Activated CD8-positive, alpha-beta memory T cell treated with anti-CD3 and anti-CD28 coated beads, Interleukin-2, amount 50 U/mL, for 24 hours (primary cell): ENCODE data around the gene SOX30.
A peak's percentile ranks its signal among the peaks of the same experiment; 100 is the strongest.

ENCODE experiments used
- DNase-seq: peaks from one replicate; pipeline ENCODE4 v3.0.0-alpha.2; 2020; ENCODE audit errors: extremely low read depth

Gene SOX30

DNA sequence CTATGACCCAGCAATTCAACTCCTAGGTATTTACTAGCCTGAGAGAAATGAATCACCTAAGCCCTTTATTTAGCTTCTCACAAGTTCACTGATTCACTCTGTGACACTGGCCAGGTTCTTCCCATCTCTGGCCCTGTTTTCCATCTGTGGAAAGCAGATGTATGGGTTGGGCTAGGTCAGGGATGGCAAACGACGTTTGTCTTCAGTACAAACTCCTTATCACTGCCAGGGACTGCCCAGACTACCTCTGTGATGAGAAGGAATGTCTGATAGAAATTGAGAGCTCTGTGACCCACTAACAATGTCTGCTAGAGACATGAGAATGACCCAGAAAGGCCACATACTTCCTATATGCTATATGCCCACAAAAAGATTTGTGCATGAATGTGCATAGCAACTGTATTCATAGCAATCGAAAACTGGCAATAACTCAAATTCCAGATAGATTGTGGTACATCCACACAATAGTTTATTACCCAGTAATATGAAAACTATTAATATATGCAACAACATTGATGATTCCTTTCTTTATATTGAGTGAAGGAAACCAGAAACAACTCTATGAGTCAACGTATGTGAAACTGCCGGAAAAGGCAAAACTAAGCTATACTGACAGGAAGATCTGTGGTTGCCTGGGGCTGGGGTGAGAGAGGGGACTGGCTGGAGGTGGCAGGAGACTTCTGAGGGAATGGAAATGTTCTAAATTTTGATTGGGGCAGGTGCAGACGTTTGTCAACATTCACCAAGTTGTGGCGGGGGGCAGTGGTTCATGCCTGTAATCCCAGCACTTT, 44.7 kb downstream of the SOX30 start:
- DNase-seq, result peak; percentile 33

DNA sequence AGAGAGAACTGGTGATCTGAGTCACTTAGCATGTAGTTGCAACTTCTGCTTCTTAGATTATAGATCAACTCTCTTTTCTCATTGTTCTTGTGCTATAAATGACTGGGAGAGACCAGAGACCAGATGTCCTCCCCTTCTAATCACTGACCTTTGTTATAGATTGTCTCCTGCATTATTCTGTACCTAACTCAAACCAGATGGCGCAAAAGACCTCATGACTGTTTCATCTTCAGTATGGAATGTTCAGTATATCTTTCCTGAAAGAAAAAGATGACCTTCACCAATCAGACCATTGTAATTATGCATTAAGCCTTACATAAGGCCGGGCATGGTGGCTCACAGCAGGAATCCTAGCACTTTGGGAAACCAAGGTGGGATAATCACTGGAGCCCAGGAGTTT, 46.2 kb downstream of the SOX30 start:
- no peak for DNase-seq

DNA sequence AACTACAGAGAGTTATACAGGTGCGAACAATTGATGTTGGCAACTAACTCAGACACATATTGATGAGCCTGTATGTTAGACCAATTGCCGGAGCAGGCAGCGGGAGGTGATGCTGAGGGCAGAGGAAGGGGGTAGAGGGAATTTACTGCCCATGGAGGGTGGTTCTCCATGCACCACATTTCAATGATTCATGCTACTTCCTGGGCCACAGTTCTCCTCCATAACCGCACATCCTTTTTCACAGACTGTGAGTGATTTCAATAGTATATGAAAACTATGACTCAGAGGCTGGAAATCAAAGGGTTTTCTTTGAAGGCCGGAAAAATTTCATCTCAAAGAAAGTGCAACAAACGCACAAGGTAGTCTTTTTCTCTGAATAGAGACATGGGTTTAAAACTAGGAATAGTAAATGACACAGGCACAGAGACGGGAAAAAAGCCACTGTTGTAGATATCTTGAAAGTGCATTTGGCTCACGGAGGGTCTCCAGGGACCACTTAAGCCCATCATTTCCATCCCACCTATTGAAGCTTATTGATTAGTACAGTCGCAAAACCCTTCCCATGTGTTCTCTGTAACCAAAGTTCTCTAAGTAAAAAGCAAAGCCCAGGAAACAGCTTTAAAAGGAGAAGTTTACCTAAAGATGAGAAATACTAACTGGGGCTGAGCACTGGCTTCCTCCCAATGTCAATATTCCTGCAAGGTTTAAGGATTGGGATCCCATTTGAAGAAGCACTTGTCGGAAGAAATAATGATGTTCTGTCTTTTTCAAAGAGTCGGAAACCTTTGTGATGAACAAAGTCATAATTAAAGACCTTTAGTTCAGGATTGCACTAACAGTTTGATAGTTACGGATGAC, 48.7 kb downstream of the SOX30 start:
- peak; percentile 24 for DNase-seq

DNA sequence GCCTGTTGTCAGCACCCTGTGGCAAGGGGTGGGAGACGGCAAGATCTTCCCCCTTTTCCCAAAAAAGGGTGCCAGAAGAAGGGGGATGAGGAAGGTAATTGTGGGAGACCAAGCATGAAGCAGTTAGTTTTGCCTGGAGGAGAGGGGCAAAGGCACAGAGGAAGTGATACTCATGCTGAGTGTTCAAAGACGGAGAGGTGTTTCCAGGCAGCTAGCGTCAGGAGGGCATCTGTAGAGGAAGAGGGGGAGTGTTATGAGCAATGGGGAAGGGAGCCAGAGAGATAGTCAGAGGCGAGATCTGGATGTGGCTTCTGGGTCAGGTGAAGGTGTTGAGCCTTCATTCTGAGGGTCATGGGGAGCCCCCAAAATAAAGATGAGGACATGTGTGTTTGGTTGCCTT, 49.7 kb downstream of the SOX30 start:
- peak; percentile 29 for DNase-seq

DNA sequence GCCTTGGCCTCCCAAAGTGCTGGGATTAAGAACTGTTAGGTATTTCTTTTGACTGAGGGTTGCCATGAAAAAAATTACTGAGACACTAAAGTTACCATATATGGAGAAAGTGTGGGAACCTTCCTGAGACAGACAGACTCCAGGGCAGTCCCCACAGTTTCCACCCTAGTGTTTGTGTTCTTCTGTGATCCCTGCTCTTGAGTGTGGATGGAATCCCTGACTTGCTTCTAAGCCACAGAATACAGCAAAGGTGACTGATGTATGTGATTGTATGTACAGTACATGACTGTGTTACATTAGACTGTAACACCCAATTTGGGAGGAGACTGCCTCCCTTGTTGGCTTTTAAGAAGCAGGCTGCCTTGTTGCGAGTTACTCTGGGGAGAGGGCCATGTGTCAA, 52.0 kb downstream of the SOX30 start:
- DNase-seq, result no peak

DNA sequence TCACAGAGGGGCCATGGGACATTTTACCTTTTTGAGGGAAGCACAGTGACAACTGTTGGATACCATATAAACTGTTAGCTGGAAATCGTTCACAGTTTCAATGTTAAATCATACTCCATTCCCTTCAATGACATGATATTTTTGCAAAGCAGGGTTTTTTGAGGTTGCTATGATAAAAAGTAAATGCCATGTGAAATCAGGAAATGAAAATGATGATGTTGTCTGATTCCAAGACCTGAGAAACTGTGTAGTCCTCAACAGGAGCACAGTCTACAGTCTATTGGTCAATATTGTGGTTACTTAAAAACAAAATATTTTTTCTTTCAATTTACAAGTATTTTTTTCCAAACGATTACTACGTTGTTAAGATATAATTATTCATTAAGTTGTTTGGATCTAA, 52.7 kb downstream of the SOX30 start:
- DNase-seq, result no peak

DNA sequence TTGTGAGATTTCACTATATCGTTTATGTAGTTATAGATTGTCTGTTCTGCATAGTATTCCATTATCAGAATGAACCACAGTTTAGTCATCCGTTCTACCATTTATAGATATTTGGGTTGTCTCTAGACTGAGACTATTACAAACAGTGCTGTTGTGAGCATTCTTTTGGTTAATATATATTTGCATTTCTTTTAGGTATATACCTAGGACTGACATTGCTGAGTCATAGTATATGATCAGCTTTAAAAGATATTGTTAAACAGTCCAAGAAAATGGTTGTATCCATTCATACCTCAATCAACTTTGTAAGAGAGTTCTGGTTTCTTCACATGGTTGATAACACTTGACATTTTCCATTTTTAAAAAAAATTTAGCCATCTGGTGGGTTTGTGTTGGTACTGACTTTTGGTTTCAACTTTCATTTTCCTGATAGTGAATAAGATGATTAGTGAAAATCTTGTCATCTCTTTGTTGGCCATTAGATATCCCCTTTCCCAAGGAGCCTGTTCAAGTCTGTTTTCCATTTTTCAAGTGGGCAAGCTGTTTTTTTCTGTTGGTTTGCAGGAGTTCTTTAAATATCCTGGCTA, 53.8 kb downstream of the SOX30 start:
- DNase-seq, result no peak

DNA sequence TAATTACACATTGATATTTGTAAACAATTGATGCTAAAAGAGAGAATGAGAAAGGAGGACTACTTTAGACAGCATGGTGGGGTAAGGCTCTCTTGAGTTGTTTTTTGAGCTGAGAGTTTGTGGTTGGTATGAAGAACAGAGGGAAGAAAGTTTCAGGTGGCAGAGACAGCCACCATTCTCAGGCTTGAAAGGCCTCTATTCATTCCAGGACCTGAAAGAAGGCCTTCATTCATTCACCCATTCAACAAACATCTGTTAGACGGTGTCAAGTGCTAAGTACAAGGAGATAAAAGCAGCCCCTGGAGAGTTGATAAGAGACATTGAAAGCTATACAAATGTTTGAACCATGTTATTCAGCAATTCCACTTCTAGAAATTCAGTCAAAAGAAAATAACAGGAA, 55.0 kb downstream of the SOX30 start:
- no peak for DNase-seq

DNA sequence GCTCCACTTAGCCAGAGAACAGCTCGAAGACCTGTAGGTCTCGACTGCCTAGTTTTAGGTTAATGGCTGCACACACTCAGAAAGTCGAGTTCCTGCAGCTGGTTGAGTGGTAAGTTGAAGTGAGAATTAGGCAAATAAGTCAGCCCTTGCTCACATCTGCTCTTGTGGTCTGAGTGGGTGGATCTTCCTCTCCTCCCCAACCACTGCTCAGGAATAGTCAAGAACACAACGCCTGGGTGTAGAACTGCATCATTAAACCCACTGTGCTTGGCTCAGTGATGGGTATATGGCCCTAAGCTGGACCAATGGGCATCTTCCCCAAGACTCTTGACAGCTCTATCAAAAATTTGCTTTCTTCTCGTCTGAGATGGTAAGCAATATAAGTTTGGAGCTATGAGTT, 55.8 kb downstream of the SOX30 start:
- no peak for DNase-seq

DNA sequence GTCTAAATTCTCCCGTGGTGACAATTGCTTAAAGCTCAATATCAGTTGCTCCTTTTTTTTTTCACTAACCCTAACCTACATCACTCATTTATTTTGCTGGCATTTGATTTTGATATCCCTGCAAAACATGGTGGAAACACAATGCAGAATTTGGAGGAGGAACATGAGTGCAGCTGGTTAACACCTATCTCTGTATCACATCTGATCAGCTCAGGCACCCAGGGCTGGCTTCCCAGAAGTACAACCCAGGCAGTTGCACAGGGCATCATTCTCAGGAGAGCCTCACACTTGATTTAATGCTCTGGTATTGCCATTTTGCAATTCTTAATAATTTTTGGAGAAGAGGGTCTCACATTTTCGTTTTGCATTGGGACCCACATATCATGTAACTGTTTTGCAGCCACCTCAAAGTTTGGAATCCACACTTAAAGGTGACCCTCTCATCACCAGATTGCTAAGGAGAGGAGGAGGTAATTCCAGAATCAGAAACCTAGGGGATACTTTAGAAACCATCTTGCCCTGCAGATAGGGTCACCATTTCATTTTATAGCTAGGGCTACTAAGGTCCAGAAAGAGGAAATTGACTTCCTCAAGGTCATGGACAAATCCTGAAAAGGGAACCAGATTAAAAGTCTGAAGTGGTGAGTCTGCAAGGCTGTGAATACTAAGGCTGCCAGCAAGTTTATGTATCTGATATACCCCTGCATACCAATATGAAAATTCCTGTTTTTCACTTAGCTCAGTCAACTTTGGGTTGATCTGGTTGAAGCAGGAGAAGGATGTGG, 57.4 kb downstream of the SOX30 start:
- no peak for DNase-seq

DNA sequence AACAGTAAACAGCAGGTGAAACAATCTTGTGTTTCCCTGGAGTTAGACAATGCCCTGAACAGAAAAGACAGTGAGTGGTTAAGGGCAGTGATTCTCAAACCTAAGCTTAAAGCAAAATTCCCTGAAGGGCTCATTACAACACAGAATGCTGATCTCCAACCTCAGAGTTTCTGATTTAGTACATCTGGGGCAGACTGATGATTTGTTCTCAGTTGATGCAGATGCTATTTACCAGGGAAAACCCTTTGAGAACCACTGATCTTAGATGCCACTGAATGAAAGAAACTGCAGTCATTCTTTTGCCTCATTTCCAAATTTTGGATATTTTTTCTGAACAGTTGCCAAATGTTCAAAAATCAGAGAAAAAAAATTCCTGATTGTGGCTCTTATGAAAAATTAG, 58.0 kb downstream of the SOX30 start:
- DNase-seq, result no peak

DNA sequence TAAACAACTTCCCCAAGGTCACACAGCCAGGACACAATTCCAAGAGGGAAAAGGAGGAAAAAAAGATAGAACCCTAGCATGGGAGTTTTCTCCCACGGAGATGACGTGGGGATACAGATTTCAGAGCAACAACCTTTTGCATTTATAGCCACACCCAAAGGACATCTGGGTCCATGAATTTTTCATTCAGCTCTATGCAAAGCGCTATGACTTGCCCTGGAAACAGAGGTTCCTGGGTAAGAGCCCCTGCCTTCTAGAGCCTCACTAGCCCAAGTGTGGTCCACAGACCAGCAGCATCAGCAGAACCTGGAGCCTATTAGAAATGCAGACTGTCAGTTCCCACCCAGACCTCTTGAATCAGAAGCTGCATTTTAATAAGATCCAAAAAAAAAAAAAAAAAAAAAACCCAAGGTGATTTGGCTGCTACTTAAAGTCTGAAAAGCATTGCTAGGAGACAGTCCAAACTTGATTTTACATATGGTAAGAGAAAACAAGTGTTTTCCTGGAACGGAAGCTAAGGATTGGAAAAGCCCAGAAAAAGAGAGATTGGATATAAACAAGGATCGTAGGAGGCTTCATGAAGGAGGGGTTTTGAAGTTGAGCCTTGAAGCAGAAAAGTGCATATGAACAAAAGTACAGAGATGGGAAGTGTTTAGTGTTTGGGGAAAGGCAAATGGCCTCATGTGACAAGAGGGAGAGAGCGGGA, 59.0 kb downstream of the SOX30 start:
- DNase-seq, result no peak

DNA sequence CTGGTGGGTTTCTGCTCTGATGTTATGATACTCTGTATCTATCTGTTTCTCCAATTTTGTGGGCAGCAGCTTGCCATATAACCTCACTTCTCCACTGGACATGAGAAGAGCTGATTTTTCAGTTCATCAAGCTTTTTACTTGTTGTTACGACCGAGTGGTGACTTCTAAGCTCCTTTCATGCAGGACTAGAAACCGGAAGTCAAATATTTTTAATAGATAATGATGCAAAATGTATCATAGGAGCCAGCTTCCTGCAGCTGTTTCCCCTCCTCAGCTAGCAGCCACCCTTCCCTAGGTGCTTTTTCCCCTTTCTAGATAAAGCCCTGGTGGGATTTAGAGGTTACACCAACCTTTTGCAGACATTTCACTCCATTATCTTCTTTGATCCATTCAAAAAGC, 59.6 kb downstream of the SOX30 start:
- DNase-seq, result no peak

DNA sequence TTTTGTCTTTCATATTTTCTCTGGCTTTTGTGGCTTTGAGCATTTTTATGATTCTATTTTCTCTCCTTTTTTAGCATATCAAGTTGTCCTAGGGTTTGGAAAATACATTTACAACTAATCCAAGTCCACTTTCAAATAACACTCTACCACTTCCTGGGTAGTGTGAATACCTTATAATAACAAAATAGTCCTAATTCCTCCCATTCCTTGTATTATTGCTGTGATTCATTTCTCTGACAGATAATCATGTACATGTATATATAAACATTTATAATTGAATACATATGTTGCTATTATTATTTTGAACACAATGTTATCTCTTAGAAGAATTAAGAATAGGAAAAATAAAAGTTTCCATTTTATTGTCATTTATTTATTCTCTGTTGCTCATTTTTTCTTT, 61.8 kb downstream of the SOX30 start:
- no peak for DNase-seq

DNA sequence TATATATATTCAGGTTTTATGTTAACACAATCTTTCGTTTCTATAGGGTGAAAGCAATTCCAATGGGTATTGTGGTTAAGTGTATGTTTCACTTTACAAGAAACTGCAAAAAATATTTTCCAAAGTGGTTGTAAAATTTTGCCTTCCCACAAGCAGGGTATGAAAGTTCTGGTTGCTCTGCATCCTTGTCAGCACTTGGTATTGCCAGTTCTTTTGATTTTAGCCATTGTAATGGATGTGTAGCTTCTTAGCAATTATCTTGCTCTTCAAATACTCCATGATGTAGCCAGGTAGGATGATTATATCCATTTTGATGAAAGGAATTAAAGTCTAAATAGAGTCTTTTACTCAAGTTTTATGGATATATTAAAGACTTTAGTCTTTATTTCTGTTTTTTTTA, 67.6 kb downstream of the SOX30 start:
- no peak for DNase-seq

DNA sequence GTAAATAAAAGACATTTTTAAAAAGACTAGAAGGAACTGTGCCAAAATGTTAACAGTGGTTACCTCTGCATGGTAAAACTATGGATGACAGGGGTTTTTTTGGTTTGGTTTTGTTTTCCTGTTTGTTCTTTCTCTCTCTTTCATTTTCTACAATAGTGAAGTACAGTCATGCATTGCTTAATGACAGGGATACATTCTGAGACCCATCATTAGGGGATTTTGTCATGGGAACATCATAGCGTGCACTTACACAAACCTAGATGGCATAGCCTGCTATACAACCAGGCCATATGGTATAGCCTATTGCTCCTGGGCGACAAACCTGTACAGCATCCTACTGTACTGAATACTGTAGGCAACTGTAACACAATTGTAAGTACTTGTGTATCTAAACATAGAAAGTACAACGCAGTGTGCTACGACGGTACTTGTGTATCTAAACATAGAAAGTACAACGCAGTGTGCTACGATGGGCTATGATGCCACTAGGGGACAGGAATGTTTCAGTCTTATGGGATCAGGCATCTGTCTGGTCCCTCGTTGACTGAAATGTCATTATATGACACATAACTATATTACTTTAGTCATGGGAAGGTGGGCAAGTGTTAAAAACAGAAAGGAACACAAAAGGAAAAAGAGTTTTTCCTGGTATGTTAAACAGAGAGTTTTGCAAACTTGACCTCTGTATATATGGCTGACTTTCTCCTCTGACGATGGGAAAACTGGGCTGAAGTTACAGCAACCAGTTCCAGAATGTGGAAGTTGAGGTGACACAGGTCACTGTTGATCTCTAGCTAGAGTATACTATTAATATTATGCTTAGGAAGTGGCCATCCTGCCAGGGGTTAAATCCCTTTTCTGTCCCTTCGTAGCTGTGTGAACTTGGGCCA, 69.3 kb downstream of the SOX30 start:
- no peak for DNase-seq

DNA sequence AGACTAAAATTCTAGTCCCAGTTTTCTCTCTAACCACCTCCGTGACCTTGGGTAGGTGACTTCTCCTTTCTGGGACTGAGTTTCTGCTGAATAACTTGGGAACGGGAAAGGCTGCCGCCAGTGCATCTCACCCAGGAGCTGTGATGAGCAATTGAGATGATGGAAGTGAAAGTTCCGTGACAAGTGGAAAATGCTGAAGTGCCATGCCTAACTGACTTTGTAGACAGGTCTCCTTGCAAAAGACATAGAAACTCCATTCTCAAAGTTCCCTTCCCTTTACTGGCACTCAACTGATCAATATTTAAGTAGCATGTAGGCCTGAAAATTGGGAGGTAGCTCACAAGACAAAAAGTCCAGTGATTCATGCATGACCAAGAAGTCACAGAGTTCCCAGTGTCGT, 70.3 kb downstream of the SOX30 start:
- no peak for DNase-seq

DNA sequence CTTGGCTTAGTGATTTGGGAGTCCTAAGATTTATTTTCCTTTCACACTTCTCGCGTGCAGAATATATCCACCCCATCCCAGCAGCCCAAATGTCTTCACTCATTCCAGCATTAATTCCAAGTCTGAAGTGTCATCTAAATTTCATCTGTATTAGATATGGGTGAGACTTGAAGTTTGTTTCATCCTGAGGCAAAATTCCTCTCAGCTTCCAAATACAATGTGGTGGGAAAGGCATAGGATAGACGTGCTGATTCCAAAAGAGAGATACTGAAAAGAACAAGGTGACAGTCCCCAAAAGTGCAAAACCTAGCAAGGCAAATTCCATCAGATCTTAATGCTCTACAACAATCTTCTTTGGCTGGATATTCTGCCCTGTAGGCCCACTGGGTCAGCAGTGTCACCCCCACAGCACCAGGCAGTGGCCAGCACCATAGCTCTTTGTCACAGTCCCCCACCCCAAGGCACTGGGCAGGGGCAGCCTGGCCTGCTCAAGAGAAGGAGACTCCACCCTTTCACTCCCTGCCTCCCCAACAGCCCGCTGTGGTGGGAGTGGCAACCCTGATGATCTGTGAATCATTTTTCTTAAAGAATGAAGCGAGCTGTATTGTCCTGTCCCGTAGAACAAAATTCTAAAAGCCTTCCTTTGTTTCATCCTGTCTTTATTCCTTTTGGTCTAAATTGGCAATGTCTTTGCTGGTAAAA, 74.0 kb downstream of the SOX30 start:
- no peak for DNase-seq

DNA sequence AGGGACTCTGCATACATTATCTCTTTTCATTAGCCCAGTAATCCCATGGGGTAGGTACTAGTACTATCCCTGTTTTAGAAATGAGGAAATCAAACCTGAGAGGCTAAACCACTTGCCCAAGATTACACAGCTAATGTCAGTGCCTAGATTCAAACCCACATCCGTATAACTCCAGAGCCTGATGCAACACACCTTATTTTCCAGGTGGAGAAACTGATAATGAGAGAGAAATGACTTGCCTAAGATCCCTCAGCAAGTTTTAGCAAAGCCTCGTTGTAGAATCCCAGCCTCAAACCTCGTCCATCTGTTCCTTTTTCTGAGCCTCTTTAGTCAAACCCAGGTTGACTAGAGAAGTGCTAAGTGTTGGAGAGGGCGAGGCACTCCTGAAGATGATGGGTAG, 75.6 kb downstream of the SOX30 start:
- DNase-seq, result no peak
